Thoracic aorta (tissue), 2 donors: ENCODE results near the gene ZMYND8. TPM values are rescaled to one million over a fixed set of nuclear protein-coding genes. Genes with fewer than 3 reads are reported as not detected.

ENCODE experiments used
- ATAC-seq: fragments of 150-250 bp; one replicate; pipeline ENCODE4 v1.8.0; 2017; ENCODE audit warnings: low read depth; ENCODE audit not compliant: insufficient number of reproducible peaks, low FRiP score
- DNase-seq: peaks from one replicate; pipeline ENCODE4 v3.0.0-alpha.2; 2020; ENCODE audit warnings: low spot score
- H3K27ac ChIP-seq, 2 donors: fragments of 200-600 bp; sonication (generic); 1 replicate in 1 of 2; 2 replicates in 1 of 2; pipeline ENCODE4 v1.5.1; 2016; ENCODE audit warnings: mild to moderate bottlenecking in 2 of 2, moderate library complexity in 2 of 2
- H3K27me3 ChIP-seq: fragments of 200-600 bp; sonication (generic); replicated peaks from 2 replicates; pipeline ENCODE4 v1.6.0; 2016; ENCODE audit warnings: mild to moderate bottlenecking; ENCODE audit not compliant: insufficient read depth
- H3K36me3 ChIP-seq: fragments of 200-600 bp; sonication (generic); one replicate; pipeline ENCODE4 v1.5.1; 2016
- H3K4me1 ChIP-seq, 2 donors: fragments of 200-600 bp; sonication (generic); 1 replicate in 1 of 2; 2 replicates in 1 of 2; pipeline versions ENCODE4 v1.5.1 to v1.6.0; 2016; ENCODE audit warnings: low read depth in 2 of 2, mild to moderate bottlenecking in 1 of 2; ENCODE audit not compliant: control insufficient read depth in 1 of 2
- H3K4me3 ChIP-seq: fragments of 200-600 bp; sonication (generic); 2 replicates; pipeline ENCODE4 v1.5.1; 2016; ENCODE audit warnings: mild to moderate bottlenecking
- H3K9me3 ChIP-seq: fragments of 200-600 bp; sonication (generic); 2 replicates; pipeline ENCODE4 v1.5.1; 2016
- total RNA-seq, 2 donors: library from RNA; depleted of rRNA; stranded (reverse); fragments of >200 nt; gene quantifications; one replicate each; pipeline versions ENCODE4 v1.1.0 to v1.2.3, GENCODE V29; 2016
- TF ChIP-seq, protein P1 (sequence below): fragments of 200-600 bp; sonication (generic); IDR thresholded peaks from one replicate; pipeline ENCODE4 v1.5.1; 2019; ENCODE audit warnings: antibody characterized with exemption

ZMYND8 gene
- total RNA-seq, 2 donors from 2014 or later = 17.9 to 27.2 TPM

DNA sequence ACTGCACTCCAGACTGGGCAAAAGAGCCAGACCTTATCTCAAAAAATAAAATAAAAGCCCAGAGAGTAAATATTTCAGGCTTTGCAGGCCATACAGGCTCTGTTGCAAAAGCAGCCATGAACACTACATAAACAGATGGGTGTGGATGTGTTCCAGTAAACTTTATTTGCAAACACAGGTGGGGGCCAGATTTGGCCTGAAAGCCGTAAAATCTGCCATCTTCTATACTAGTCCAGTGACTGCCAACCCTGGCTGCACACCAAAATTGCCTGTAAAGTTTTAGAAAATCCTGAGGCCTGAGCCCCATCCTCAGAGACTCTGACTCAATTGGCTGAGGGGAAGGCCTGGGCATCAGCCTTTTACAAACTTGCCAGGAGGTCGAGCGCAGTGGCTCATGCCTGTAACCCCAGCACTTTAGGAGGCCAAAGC lies 103.6 kb downstream of the ZMYND8 start:
- H3K4me3 ChIP-seq = no peak overlapping the region
- no peaks in the 10 kb centered on the region for H3K27me3 ChIP-seq
- peaks cover 6% of the 10 kb centered on the region for H3K36me3 ChIP-seq
- H3K4me1 ChIP-seq = peaks cover 12 to 47% of the 10 kb centered on the region in 2 donors
- no peak for DNase-seq
- no peak overlapping the region for H3K27ac ChIP-seq
- no peaks in the 10 kb centered on the region for H3K9me3 ChIP-seq
- TF ChIP-seq, protein P1, sequence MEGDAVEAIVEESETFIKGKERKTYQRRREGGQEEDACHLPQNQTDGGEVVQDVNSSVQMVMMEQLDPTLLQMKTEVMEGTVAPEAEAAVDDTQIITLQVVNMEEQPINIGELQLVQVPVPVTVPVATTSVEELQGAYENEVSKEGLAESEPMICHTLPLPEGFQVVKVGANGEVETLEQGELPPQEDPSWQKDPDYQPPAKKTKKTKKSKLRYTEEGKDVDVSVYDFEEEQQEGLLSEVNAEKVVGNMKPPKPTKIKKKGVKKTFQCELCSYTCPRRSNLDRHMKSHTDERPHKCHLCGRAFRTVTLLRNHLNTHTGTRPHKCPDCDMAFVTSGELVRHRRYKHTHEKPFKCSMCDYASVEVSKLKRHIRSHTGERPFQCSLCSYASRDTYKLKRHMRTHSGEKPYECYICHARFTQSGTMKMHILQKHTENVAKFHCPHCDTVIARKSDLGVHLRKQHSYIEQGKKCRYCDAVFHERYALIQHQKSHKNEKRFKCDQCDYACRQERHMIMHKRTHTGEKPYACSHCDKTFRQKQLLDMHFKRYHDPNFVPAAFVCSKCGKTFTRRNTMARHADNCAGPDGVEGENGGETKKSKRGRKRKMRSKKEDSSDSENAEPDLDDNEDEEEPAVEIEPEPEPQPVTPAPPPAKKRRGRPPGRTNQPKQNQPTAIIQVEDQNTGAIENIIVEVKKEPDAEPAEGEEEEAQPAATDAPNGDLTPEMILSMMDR = no peak
- no peak for ATAC-seq

DNA sequence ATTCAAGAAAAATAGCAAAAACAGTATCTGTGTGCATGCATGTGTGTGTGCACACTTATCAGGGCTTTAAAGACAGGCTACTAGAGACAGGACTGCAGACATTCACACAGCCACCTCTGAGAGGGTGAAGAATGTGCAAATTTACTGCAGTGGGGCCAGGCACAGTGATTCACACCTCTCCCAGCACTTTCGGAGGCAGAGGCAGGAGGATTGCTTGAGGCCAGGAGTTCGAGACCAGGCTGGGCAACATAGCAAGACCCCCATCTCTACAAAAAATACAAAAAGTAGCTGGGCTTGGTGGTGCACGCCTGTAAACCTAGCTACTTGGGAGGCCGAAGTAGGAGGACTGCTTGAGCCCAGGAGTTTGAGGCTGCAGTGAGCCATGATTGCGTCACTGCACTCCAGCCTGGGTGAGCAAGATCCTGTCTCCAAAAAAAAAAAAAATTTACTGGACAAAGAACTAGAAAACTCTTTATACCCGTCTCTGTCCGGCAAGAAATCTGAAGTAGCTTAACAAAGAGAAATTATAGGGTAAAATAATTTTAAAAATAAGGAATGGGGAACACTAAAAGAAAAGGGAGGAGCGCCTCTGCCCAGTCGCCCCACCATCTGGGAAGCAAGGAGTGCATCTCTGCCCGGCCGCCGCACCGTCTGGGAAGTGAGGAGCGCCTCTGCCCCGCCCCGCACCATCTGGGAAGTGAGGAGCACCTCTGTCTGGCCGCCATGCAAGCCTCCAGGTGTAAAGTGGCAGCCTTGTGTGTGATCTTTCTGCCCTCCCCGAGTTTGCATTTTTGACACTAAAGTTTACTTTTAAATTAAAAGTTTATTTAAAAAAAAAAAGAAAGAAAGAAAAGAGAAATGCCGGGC lies 105.1 kb downstream of the ZMYND8 start:
- Histone ChIP-seq H3K27ac (no peak overlapping the region), H3K36me3 (peaks cover 8% of the 10 kb centered on the region), H3K4me3 (no peak overlapping the region), H3K4me1 (peaks cover 7 to 35% of the 10 kb centered on the region in 2 donors), H3K9me3 (no peaks in the 10 kb centered on the region), H3K27me3 (no peaks in the 10 kb centered on the region)
- DNase-seq = no peak
- TF ChIP-seq, protein P1 = no peak
- ATAC-seq = no peak

DNA sequence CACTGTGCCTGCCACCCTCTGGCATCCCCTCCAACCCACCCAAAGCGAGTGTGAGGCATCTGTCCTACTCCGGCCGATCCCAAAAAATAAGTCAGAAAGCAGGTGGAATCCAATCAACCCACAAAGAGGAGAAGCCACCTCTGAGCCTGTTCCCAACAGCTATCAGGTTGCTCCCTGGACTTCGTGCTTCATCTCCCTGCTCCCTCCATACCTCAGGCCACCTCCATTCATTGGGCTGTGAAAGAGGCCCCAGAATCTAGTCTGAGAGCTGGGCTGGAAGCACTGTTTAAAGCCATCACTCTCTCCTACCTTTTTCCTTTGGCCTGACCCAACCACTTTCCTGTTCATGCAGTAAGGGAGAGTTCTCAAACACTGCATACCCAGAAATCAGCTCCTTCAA lies 106.1 kb downstream of the ZMYND8 start:
- peaks cover 18% of the 10 kb centered on the region for H3K36me3 ChIP-seq
- H3K9me3 ChIP-seq = no peaks in the 10 kb centered on the region

DNA sequence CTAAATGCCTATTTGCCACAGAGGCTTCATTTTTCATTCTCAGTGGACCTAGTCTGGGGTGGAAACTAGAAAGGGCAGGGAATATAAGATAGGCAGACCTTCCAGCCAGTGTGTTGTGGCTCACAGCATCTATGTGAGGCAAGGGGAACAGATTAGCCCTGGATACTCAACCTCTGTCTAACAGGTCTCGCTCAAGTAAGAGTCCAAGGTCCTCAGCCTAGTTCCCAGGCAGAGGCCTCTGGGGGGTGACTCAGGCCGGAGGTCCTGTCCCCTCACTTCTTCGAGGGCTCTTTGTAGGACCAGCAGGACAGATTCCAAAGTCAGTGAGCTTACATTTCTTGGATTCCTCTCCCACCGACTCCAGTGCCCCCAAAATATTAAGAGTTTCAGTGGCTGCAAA lies 106.6 kb downstream of the ZMYND8 start:
- Histone ChIP-seq H3K4me3 (no peak overlapping the region), H3K4me1 (peaks cover 7 to 29% of the 10 kb centered on the region in 2 donors), H3K27ac (no peak overlapping the region), H3K9me3 (no peaks in the 10 kb centered on the region), H3K36me3 (peaks cover 20% of the 10 kb centered on the region), H3K27me3 (no peaks in the 10 kb centered on the region)
- DNase-seq (no peak), ATAC-seq (no peak)
- TF ChIP-seq, protein P1 = no peak

More for the DNA sequence above, 106.1 kb downstream of the ZMYND8 start:
- Histone ChIP-seq H3K27me3 (no peaks in the 10 kb centered on the region), H3K27ac (no peak overlapping the region), H3K4me3 (no peak overlapping the region), H3K4me1 (peaks cover 7 to 30% of the 10 kb centered on the region in 2 donors)
- no peak for DNase-seq
- TF ChIP-seq, protein P1 = no peak
- ATAC-seq = no peak

DNA sequence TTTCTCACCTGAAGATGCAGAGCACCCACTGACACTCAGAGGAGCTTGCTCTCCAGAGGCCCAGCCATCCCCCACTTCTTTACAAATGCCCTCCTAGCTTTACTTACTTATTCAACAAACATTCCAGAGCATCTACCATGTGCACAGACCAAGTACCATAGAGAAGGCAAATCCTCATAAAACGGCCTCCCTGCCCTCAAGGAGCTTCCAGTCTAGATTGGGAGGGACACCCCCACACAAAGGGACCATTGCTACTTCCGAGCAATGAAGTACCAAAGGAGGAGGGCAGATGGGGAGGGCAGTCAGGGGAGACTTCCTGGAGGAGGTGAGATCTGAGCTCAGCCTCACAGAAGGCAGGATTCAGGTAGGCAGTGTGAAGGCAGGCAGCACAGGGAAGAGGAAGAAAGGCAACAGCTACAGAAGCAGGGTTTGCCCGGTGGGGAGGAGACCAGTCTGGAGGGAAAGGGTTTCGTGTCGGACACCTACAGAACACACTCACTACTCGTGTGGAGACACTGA lies 108.0 kb downstream of the ZMYND8 start:
- DNase-seq (no peak), ATAC-seq (no peak)
- Histone ChIP-seq H3K4me1 (peaks cover 0 to 15% of the 10 kb centered on the region in 2 donors), H3K4me3 (no peak overlapping the region), H3K9me3 (no peaks in the 10 kb centered on the region), H3K27me3 (no peaks in the 10 kb centered on the region), H3K27ac (no peak overlapping the region), H3K36me3 (peaks cover 25% of the 10 kb centered on the region)
- TF ChIP-seq, protein P1 = no peak
